GM19438 (cell line): ENCODE measurements around the gene CALHM1.
"Not testable (repeated sequence)": the region's sequence is repeated elsewhere in the genome, so short reads cannot be mapped to it uniquely, and the experiment has no call there.

Source experiments
- ATAC-seq: cut with Tn5 transposase; IDR thresholded peaks from one replicate; pipeline ENCODE4 v1.9.1; 2021; ENCODE audit warnings: low read depth; ENCODE audit not compliant: unreplicated experiment

Gene CALHM1

GRCh38 chr10:103458720-103459119, at the start of gene CALHM1:
CALHM1 (minus strand) TSS chr10:103458900; CDS start chr10:103458751, 149 bp downstream.
- ATAC-seq: peak; percentile 65

- ATAC-seq: no peak
These were observed 48.8 kb upstream of the CALHM1 start for GRCh38 chr10:103507235-103508191.

- ATAC-seq: no peak
These were observed 47.4 kb upstream of the CALHM1 start for GRCh38 chr10:103506061-103506460.

GRCh38 chr10:103504181-103504783, 45.6 kb upstream of the CALHM1 start:
- no peak for ATAC-seq

GRCh38 chr10:103503777-103504176, 45.1 kb upstream of the CALHM1 start:
- not testable (repeated sequence) for ATAC-seq

GRCh38 chr10:103502849-103503660, 44.4 kb upstream of the CALHM1 start:
- ATAC-seq: no peak

GRCh38 chr10:103501186-103501585, 42.5 kb upstream of the CALHM1 start:
- ATAC-seq: no peak

- ATAC-seq: no peak
These were observed 41.8 kb upstream of the CALHM1 start for GRCh38 chr10:103500481-103500880.

- no peak for ATAC-seq
These were observed 41.2 kb upstream of the CALHM1 start for GRCh38 chr10:103499881-103500280.

GRCh38 chr10:103498936-103499638, 40.4 kb upstream of the CALHM1 start:
- no peak for ATAC-seq

- no peak for ATAC-seq
These were observed 38.6 kb upstream of the CALHM1 start for GRCh38 chr10:103497161-103497915.

- ATAC-seq: no peak
These were observed 36.6 kb upstream of the CALHM1 start for GRCh38 chr10:103495321-103495720.

- ATAC-seq: no peak
These were observed 35.5 kb upstream of the CALHM1 start for GRCh38 chr10:103493916-103494877.

- ATAC-seq: no peak
These were observed 34.7 kb upstream of the CALHM1 start, which contains the start of gene NEURL1 for GRCh38 chr10:103493362-103493915. NEURL1 (plus strand) TSS chr10:103493705; CDS start chr10:103494388, 683 bp downstream.

- ATAC-seq: no peak
These were observed 34.1 kb upstream of the CALHM1 start for GRCh38 chr10:103492655-103493261.

GRCh38 chr10:103491729-103492364, 33.1 kb upstream of the CALHM1 start:
- no peak for ATAC-seq

GRCh38 chr10:103490986-103491314, 32.2 kb upstream of the CALHM1 start:
- no peak for ATAC-seq

- no peak for ATAC-seq
These were observed 28.7 kb upstream of the CALHM1 start for GRCh38 chr10:103487410-103487708.
